Measurements from ENCODE around the gene EPHA8. TPM values are rescaled to one million over a fixed set of nuclear protein-coding genes. Genes with fewer than 3 reads are reported as not detected.
A peak's percentile ranks its signal among the peaks of the same experiment; 100 is the strongest.

The EPHA8 gene
- total RNA-seq, 1 donor from 2014 or later: 0.48 TPM

DNA sequence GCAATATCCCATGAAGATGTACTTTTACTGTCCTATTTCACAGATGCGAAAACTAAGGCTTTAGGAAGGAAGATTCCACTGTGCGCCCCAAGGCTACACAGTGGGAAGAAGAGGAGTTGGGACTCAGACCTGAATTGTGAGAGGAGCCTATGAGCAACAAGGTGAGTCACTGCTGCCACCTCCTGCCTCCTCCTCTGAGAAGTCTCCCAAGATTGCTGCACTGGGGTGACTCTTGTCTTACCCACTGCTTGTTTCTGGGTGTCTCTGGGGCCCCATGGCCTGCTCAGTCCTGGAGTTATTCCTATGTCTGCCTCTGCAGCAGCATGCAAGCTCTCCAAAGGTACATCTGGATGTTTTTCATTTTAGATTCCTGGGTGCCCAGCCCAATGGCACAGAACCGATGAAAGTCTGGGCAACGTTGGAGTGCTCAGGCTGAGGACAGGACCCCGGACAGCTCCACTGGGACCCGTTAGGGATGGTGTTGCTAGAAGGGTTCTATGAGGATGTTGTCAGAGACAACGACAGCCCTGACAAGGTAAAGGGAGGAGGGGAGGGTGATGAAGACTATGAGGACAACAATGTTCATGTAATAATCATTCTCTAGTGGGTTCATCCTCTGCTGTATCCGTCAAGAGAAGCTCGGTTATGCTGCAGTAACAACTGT is 62.1 kb downstream of the EPHA8 start:
- ATAC-seq: no peak

DNA sequence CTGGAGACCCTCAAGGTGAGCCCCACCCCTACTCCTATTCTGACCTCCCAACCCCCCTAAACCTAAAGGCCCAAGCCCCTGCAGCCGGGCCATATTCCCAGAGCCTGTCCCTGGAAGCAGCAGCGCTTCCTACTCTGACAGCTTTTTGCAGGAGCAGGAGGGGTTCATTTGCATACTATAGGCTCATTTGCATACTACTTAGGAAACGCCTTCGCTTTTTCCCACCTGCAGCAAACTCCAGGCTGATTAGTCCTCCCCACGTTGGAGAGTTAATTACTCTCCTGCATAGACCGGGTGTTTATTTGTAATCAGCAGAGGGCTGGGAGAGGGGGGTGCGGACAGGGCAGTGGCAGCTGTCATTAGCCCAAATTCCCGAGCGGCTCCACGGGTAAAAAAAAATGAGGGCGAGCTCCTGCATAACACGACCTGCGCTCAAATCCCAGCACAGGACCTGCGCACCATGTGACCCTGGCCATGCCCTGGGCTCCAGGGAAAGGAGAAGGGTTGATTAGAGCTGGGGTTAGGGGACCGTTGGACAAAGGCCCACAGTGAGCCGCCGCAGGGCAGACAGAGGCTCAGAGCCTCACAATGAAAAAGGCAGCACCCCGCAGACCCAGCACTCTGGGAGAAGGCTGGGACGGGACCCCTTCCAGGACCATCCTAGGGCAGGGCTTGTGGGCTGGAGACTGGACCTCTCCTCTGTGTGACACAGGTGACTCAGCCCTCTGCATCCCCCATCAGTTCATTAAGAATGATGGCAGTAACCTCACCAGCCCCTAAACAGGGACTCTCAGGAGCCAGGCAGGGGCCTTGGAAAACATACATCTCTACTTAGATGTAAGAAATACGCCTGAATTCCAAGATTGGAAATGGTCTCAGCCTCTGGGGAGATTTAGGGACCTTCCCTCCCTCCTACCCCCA is 63.2 kb downstream of the EPHA8 start:
- peak; percentile 17 for ATAC-seq

- ATAC-seq: no peak
Observed at GRCh38 chr1:22627331-22627730, 64.0 kb downstream of the EPHA8 start.

DNA sequence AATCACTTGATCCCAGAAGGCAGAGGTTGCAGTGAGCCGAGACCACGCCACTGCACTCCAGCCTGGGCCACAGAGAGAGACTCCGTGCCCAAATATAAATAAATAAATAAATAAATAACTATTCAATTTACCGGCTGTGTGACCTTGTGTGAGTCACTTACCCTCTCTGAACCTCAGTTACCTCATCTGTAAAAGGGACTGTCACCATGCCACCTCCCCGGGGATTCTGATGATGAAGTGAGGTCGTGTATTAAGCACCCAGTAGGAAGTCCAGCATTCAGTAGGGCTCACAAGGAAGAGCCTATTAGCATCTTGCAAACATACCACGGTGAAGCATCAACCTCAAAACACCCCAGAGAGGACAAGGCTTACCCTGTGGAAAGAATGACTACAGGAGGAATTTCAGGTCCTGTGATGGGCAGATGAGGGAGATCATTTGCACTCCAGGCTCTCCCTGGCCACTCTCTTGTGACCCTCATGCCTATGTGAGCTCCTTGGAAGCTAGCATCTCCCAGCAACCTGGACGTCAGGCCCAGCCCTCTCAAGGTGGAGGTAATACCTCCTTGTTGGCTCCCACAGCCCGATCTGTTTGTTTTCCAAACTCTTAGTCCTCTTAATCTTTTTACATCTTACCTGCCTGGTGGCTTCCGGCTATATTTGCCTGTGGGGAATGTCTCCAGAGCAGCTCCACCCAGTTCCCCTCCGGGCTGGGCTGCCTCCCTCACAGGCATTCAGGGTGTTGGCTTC is 65.6 kb downstream of the EPHA8 start:
- no peak for ATAC-seq

DNA sequence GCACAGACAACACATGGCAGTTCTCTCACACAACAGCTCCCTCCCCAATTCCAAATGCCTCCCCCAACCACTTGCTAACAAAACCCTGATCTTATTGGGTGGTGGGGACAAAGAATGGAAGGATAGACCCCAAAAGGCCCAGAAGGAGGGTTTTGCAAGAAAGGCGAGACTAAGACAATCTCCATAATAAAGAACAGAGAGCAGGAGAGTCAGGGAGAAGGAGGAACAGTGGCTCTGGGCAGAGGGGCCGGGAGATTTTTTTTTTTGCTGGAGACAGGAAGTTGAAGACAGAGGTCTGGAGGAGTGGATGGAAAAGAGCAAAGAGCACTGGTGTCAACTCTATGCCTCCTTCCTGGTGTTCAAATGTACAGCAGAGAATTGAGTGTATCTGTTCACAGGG is 66.6 kb downstream of the EPHA8 start:
- no peak for ATAC-seq

DNA sequence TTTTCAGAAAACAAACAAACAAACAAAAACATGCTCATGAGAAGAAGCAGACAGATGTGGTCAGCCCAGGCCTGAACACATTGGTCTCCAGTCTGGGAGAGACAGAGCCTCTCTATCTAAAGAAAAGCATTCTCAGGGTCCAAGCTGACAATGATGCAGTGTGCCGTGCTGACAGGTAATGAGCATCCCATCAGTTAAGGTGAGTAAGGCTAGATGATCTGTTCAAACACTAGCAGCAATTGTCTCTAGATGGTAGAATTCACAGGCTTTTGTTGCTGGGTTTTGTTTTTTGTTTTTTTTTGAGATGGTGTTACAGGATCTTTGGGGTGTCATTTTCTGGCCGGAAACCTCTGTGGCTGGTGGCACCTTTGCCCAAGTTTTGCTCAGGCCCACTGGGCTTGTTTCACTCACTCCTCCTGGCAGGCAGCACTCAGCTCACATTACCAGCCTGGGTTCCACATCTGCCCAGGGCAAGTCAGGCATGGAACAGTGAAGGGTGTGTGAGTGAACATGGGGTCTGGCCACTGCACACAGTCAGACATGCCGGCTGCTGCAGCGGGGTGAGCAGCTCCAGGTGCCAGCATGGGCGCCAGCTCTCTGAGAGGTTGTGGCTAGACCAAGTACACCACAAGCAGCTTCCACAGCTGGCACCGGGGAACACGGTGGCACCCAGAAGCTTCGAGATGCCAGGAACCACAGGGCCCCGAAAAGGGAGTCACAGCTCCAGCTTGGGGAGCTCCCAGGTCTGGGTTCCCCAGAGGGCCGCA is 70.6 kb downstream of the EPHA8 start:
- no peak for ATAC-seq

DNA sequence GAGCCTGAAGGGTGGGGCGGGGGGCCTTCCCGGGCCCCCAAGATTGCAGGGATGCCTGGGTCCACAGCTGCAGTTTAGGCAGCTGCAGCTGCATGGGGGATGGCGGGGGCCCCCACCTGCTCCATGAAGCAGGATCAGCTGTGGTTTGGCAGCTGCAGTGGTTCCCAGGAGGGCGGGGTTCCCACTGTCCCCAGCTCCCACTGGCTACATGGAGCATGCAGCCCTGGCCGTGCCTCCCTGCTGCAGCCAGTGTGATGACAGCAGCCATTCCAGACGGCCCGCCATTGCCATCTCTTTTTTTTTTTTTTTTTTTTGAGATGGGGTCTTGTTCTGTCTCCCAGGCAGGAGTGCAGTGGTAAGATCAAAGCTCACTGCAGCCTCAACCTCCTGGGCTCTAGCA is 72.1 kb downstream of the EPHA8 start:
- ATAC-seq: no peak

DNA sequence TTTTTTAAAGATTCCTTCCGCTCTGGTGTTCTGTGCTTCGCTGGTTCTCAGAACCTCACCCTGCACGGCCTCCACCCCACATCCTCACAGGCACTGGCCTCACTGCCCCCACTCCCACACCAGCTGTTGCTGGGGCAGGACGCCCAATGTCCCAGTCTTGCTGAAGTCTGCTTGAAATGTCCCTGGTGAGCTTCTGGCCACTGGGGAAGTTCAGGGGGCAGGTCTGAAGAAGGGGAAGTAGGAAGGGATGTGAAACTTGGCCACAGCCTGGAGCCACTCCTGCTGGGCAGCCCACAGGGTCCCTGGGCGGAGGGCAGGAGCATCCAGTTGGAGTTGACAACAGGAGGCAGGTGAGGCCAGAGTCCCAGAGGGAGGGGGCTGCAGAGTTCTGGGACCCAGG is 73.1 kb downstream of the EPHA8 start, which contains the start of gene C1QA:
Gene C1QA, plus strand, starts transcription at position 276 of the 400 bp plus-strand sequence. CDS start 989 bp downstream, outside the sequence.
- ATAC-seq: no peak

DNA sequence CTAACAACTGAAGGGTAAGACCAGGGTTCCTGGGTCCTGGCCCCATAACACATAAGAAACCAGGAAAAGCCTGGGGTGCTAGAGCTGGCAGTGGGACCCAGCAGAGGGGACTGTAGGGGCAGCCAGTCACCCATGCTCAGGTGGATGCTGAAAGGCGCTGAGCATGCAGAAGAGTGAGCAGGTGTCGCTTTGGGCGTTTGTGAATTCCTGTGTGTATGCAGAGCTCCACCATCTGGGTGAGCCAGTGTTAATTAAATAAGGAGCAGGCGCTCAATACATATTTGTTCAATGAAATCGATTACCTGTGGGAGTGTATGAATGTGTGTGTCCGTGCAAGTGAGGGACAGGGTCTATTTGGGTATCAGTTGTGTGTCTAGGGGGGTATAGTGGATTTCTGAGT is 73.6 kb downstream of the EPHA8 start:
- ATAC-seq: no peak

- no peak for ATAC-seq
Observed at GRCh38 chr1:22637907-22638445, 74.7 kb downstream of the EPHA8 start.

GRCh38 chr1:22638476-22639234 is 75.4 kb downstream of the EPHA8 start:
- ATAC-seq: no peak

DNA sequence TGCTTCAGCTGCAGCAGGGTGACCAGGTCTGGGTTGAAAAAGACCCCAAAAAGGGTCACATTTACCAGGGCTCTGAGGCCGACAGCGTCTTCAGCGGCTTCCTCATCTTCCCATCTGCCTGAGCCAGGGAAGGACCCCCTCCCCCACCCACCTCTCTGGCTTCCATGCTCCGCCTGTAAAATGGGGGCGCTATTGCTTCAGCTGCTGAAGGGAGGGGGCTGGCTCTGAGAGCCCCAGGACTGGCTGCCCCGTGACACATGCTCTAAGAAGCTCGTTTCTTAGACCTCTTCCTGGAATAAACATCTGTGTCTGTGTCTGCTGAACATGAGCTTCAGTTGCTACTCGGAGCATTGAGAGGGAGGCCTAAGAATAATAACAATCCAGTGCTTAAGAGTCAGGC is 76.0 kb downstream of the EPHA8 start:
- ATAC-seq: no peak

GRCh38 chr1:22641247-22641646 is 78.0 kb downstream of the EPHA8 start:
- no peak for ATAC-seq

GRCh38 chr1:22641906-22642636 is 78.8 kb downstream of the EPHA8 start:
- peak; percentile 81 for ATAC-seq

DNA sequence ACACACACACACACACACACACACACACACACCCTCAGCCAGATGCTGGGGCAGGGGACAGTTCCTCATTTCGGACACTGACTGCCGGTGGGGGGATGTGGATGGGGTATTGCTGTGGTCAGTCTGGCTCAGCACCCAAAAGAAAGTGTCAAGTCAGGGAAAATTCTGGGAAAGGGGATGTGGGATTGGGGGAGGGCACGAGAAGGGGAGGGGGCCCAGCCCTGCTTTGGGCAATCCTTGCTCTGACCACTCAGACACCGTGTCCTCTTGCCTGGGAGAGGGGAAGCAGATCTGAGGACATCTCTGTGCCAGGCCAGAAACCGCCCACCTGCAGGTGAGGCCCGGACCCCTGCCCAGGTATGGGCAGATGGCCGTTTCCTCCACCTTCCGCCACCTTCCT is 80.1 kb downstream of the EPHA8 start, which contains the start of gene C1QC:
Gene C1QC, plus strand, starts transcription at position 253 of the 400 bp plus-strand sequence. CDS start 391 bp downstream, outside the sequence.
- ATAC-seq: no peak

- peak; percentile 8 for ATAC-seq
Observed at GRCh38 chr1:22643928-22644327, 80.6 kb downstream of the EPHA8 start.

DNA sequence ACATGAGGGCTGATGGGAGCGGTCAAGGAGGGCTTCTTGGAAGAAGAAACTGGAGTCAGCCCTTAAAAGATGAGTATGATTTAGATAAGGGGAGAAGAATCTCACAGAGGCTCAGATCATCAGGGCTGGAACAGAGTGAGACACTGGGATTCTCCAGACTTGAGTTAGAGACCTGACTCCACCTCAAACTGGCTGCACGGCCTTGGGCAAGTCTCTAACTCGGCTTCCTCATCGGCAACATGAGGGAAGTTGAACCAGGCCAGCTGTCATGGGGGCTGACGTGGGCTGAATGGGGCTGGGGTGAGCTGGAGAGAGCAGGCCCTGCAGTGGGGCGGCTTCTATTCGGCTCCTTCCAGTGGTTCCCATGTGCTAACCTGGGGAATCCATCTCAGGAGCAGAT is 82.6 kb downstream of the EPHA8 start:
- no peak for ATAC-seq

- ATAC-seq: no peak
Observed at GRCh38 chr1:22646384-22646783, 83.1 kb downstream of the EPHA8 start.

DNA sequence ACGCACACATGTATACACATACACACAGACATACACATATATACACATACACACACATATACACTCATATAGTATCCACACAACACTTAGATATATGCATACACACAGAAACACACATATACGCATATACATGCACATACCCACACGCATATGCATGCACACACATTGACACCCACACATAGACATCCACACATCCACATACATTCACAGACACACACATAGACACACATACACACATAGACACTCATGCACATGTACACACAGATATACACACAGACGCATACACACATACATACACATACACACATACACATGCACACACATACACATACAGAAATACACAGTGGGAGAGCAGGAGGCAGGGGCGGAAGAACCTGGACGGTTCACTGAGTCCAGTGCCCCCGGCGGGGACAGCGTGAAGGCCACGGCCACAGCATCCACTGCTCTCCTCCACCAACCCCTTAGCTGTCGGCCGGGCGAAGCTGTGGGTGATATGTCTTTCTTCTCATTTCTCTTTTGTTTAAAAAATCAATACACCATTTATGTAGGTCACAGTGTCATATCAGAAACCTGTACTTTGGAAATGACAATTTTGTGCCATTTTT is 86.9 kb downstream of the EPHA8 start:
- ATAC-seq: no peak

Data from esophagus mucosa (tissue), 1 donor.